GM18519 (cell line): ENCODE measurements around the gene CDC42EP5.
A peak's percentile ranks its signal among the peaks of the same experiment; 100 is the strongest.

ENCODE experiments used
- ATAC-seq: cut with Tn5 transposase; IDR thresholded peaks from one replicate; pipeline ENCODE4 v1.9.1; 2021; ENCODE audit warnings: mild to moderate bottlenecking, moderate library complexity; ENCODE audit not compliant: unreplicated experiment, low FRiP score

CDC42EP5 gene

GRCh38 chr19:54463531-54464043 is 9.5 kb downstream of the CDC42EP5 start, which contains the start of gene LENG9:
Gene LENG9 (minus strand): TSS chr19:54463778. CDS start chr19:54463526, 252 bp downstream.
- ATAC-seq = peak; percentile 40

- ATAC-seq = peak; percentile 5
Observed at GRCh38 chr19:54462655-54463530, 10.2 kb downstream of the CDC42EP5 start.

- ATAC-seq = no peak
Observed at GRCh38 chr19:54462047-54462654, 10.9 kb downstream of the CDC42EP5 start.

GRCh38 chr19:54461613-54462012 is 11.5 kb downstream of the CDC42EP5 start:
- no peak for ATAC-seq

GRCh38 chr19:54461210-54461609 is 11.9 kb downstream of the CDC42EP5 start:
- no peak for ATAC-seq

GRCh38 chr19:54460230-54461005 is 12.7 kb downstream of the CDC42EP5 start:
- no peak for ATAC-seq

GRCh38 chr19:54459282-54460229 is 13.5 kb downstream of the CDC42EP5 start:
- no peak for ATAC-seq

GRCh38 chr19:54458648-54459281 is 14.3 kb downstream of the CDC42EP5 start:
- ATAC-seq = no peak

- ATAC-seq = no peak
Observed at GRCh38 chr19:54457773-54458647, 15.1 kb downstream of the CDC42EP5 start.

- no peak for ATAC-seq
Observed at GRCh38 chr19:54456423-54457373, 16.4 kb downstream of the CDC42EP5 start.

GRCh38 chr19:54455786-54456422 is 17.2 kb downstream of the CDC42EP5 start:
- ATAC-seq = no peak

GRCh38 chr19:54454781-54455675 is 18.1 kb downstream of the CDC42EP5 start:
- no peak for ATAC-seq

- no peak for ATAC-seq
Observed at GRCh38 chr19:54453921-54454780, 18.9 kb downstream of the CDC42EP5 start.

GRCh38 chr19:54452626-54453025 is 20.5 kb downstream of the CDC42EP5 start:
- no peak for ATAC-seq

GRCh38 chr19:54451997-54452396 is 21.1 kb downstream of the CDC42EP5 start:
- ATAC-seq = no peak
